OCI-LY7 (cell line): Measurements from ENCODE around the gene CARD10. TPM values are rescaled to one million over a fixed set of nuclear protein-coding genes. Genes with fewer than 3 reads are reported as not detected.
A peak's percentile ranks its signal among the peaks of the same experiment; 100 is the strongest.
"Not testable (repeated sequence)": the region's sequence is repeated elsewhere in the genome, so short reads cannot be mapped to it uniquely, and the experiment has no call there.

Source experiments
- BruUV-seq: library from RNA; stranded (reverse); fragments of 400-500 nt; replicated peaks from 2 replicates; lab custom pipeline; 2021; lab: Mats Ljungman, UMichigan
- CTCF ChIA-PET: fragments of 300-600 bp; sonication (Branson Sonifier 250); formaldehyde crosslinking; loops from one replicate; lab custom pipeline; 2022; ENCODE audit warnings: antibody characterized with exemption; ENCODE audit not compliant: unreplicated experiment; lab: Charles Lee
- POLR2A ChIA-PET: fragments of 300-600 bp; sonication (Branson Sonifier 250); formaldehyde crosslinking; loops from one replicate; lab custom pipeline; 2022; ENCODE audit warnings: antibody characterized with exemption; lab: Charles Lee
- DNase-seq: peaks from one replicate; pipeline ENCODE4 v3.0.0-alpha.2; 2015; ENCODE audit warnings: low spot score
- H2AFZ ChIP-seq: fragments of 200-600 bp; sonication (generic), shearing (Covaris generic); 2 replicates; pipeline ENCODE4 v1.6.1; 2014; ENCODE audit warnings: mild to moderate bottlenecking, antibody characterized with exemption, low read length, moderate library complexity
- H3K27ac ChIP-seq: fragments of 200-600 bp; sonication (generic); 2 replicates; pipeline ENCODE4 v1.5.1; 2014; ENCODE audit warnings: mixed run types, low read depth, mild to moderate bottlenecking, moderate library complexity, low read length, inconsistent platforms; ENCODE audit not compliant: poor library complexity, severe bottlenecking
- H3K36me3 ChIP-seq: fragments of 200-600 bp; sonication (generic); 2 replicates; pipeline ENCODE4 v1.6.1; 2014; ENCODE audit warnings: mild to moderate bottlenecking, antibody characterized with exemption, low read length, moderate library complexity, mixed read lengths; ENCODE audit not compliant: insufficient read depth
- H3K4me1 ChIP-seq: fragments of 200-600 bp; sonication (generic); 2 replicates; pipeline ENCODE4 v1.5.1; 2014; ENCODE audit warnings: mild to moderate bottlenecking, low read length; ENCODE audit not compliant: insufficient read depth, poor library complexity, severe bottlenecking
- H3K4me2 ChIP-seq: fragments of 200-600 bp; sonication (generic); 2 replicates; pipeline ENCODE4 v1.6.1; 2014; ENCODE audit warnings: mild to moderate bottlenecking, low read length
- H3K4me3 ChIP-seq: fragments of 200-600 bp; sonication (generic); 2 replicates; pipeline ENCODE4 v1.5.1; 2014; ENCODE audit warnings: mild to moderate bottlenecking, low read depth, low read length; ENCODE audit not compliant: poor library complexity, severe bottlenecking
- H3K79me2 ChIP-seq: fragments of 200-600 bp; sonication (generic); 2 replicates; pipeline ENCODE4 v1.6.1; 2016; ENCODE audit warnings: low read depth, mild to moderate bottlenecking, low read length, moderate library complexity, mixed read lengths; ENCODE audit not compliant: insufficient read depth
- H3K9me2 ChIP-seq: fragments of 200-600 bp; sonication (generic); 2 replicates; pipeline ENCODE4 v1.6.1; 2016; ENCODE audit warnings: mild to moderate bottlenecking, low read length, mixed read lengths; ENCODE audit not compliant: insufficient read depth
- H3K9me3 ChIP-seq: fragments of 200-600 bp; sonication (generic); 2 replicates; pipeline ENCODE4 v1.6.1; 2014; ENCODE audit warnings: mild to moderate bottlenecking, mixed run types, low read length, mixed read lengths
- H4K20me1 ChIP-seq: fragments of 200-600 bp; sonication (generic); 2 replicates; pipeline ENCODE4 v1.6.1; 2014; ENCODE audit warnings: mild to moderate bottlenecking, antibody characterized with exemption, low read length, moderate library complexity, mixed read lengths; ENCODE audit not compliant: insufficient read depth
- CTCF ChIP-seq: fragments of 200-600 bp; sonication (generic); conservative IDR thresholded peaks from 2 replicates; pipeline ENCODE4 v1.5.1; 2014; ENCODE audit warnings: mild to moderate bottlenecking, antibody characterized with exemption, low read length, moderate library complexity, mixed read lengths
- EZH2phosphoT487 ChIP-seq: fragments of 200-600 bp; sonication (generic); IDR thresholded peaks from 2 replicates; pipeline ENCODE4 v1.6.1; 2018; ENCODE audit warnings: low read depth, borderline replicate concordance, mild to moderate bottlenecking, mixed run types, antibody characterized with exemption, low read length, moderate library complexity, mixed read lengths
- intact Hi-C: fragments of 100-400 bp; cut with micrococcal nuclease; formaldehyde crosslinking; loops from one replicate; pipeline ENCODE4 v1.10.0; 2022; ENCODE audit not compliant: unreplicated experiment
- total RNA-seq, 2 experiments: library from RNA; depleted of rRNA in 1 of 2; stranded (reverse); fragments of >200 nt in 1 of 2; shearing (Covaris generic) in 1 of 2; gene quantifications; 2 replicates each; pipeline ENCODE4 v1.2.3, GENCODE V29; 2014 to 2022

Gene CARD10
- total RNA-seq, 2 experiments from 2014 or later: 2.8 to 4.0 TPM

GRCh38 chr22:37544955-37545702, 25.9 kb upstream of the CARD10 start:
- H3K4me2 ChIP-seq: no peak overlapping the region
- POLR2A ChIA-PET: no interaction called here

GRCh38 chr22:37542959-37543358, 23.7 kb upstream of the CARD10 start:
- no peaks in the 10 kb centered on the region for H3K36me3 ChIP-seq
- DNase-seq: no peak
- H3K79me2 ChIP-seq: no peaks in the 10 kb centered on the region
- H3K4me2 ChIP-seq: no peak overlapping the region
- no peaks in the 10 kb centered on the region for H3K9me3 ChIP-seq
- intact Hi-C loops: no loop called here
- POLR2A ChIA-PET: interaction anchor here (0.7 to 1.2 kb wide), 2 partner anchors 19 to 115 kb away, joined by 3 read pairs; partner anchors contain the start of gene PDXP
- H3K27ac ChIP-seq: no peak overlapping the region
- TF ChIP-seq EZH2phosphoT487: no peak
- TF ChIP-seq CTCF: no peak
- no peak overlapping the region for H2AFZ ChIP-seq
- H4K20me1 ChIP-seq: no peaks in the 10 kb centered on the region
- H3K9me2 ChIP-seq: no peaks in the 10 kb centered on the region
- H3K4me3 ChIP-seq: no peak overlapping the region
- CTCF ChIA-PET: no interaction called here
- no TSS peak for BruUV-seq
- H3K4me1 ChIP-seq: peaks cover 22% of the 10 kb centered on the region

More at GRCh38 chr22:37544955-37545702, 25.9 kb upstream of the CARD10 start:
- TF ChIP-seq EZH2phosphoT487: no peak
- peak; percentile 77 for TF ChIP-seq CTCF
- DNase-seq: peak; percentile 46
- Histone ChIP-seq H4K20me1 (no peaks in the 10 kb centered on the region), H2AFZ (no peak overlapping the region), H3K9me3 (no peaks in the 10 kb centered on the region), H3K27ac (no peak overlapping the region), H3K36me3 (no peaks in the 10 kb centered on the region), H3K79me2 (no peaks in the 10 kb centered on the region), H3K9me2 (no peaks in the 10 kb centered on the region), H3K4me1 (peaks cover 10% of the 10 kb centered on the region), H3K4me3 (no peak overlapping the region)
- BruUV-seq: no TSS peak
- intact Hi-C loops: no loop called here
- CTCF ChIA-PET: interaction anchor here (0.7 kb wide), 1 partner anchor 47 kb away, joined by 3 read pairs; no protein-coding TSS in a partner anchor

- peaks cover 26% of the 10 kb centered on the region for H3K4me1 ChIP-seq
- H4K20me1 ChIP-seq, intact Hi-C loops, H3K4me2 ChIP-seq, H3K9me2 ChIP-seq, H3K27ac ChIP-seq, H3K36me3 ChIP-seq, DNase-seq, H2AFZ ChIP-seq, BruUV-seq, H3K79me2 ChIP-seq, H3K4me3 ChIP-seq, H3K9me3 ChIP-seq: not testable (repeated sequence)
- ChIA-PET CTCF (interaction anchor here (0.9 to 1.0 kb wide), 2 partner anchors 19 to 54 kb away, joined by 3 read pairs; no protein-coding TSS in a partner anchor), POLR2A (interaction anchor here (0.6 to 1.2 kb wide), 3 partner anchors 20 to 116 kb away, joined by 3 to 7 read pairs (median 3); partner anchors contain the start of gene PDXP)
Measured at GRCh38 chr22:37542416-37542815, 23.2 kb upstream of the CARD10 start.

GRCh38 chr22:37539790-37540189, 20.6 kb upstream of the CARD10 start:
- H2AFZ ChIP-seq, H4K20me1 ChIP-seq, DNase-seq, H3K9me3 ChIP-seq, BruUV-seq, H3K4me3 ChIP-seq, intact Hi-C loops, H3K36me3 ChIP-seq, H3K27ac ChIP-seq, H3K4me2 ChIP-seq, H3K9me2 ChIP-seq, H3K79me2 ChIP-seq: not testable (repeated sequence)
- H3K4me1 ChIP-seq: peaks cover 26% of the 10 kb centered on the region
- POLR2A ChIA-PET: interaction anchor here (0.6 to 1.3 kb wide), 5 partner anchors 25 to 814 kb away, joined by 3 to 5 read pairs (median 3); no protein-coding TSS in a partner anchor
- CTCF ChIA-PET: interaction anchor here (1.1 to 1.5 kb wide), 2 partner anchors 27 to 52 kb away, joined by 3 to 4 read pairs; no protein-coding TSS in a partner anchor
